HEK293 (cell line): Measurements from ENCODE around the gene CPLX1.

ENCODE experiments used
- SP7 ChIP-seq: fragments of 450-650 bp; formaldehyde crosslinking; IDR thresholded peaks from 2 replicates; pipeline ENCODE4 v1.5.1; 2016; ENCODE audit warnings: missing biosample characterization, missing genetic modification characterization
- ZNF114 ChIP-seq: fragments of 450-650 bp; formaldehyde crosslinking; IDR thresholded peaks from 2 replicates; pipeline ENCODE4 v1.5.0; 2017; ENCODE audit warnings: missing biosample characterization, missing genetic modification characterization
- ZNF335 ChIP-seq: fragments of 450-650 bp; formaldehyde crosslinking; conservative IDR thresholded peaks from 2 replicates; pipeline ENCODE4 v1.5.1; 2016; ENCODE audit warnings: missing biosample characterization, missing genetic modification characterization
- ZNF521 ChIP-seq: fragments of 450-650 bp; formaldehyde crosslinking; IDR thresholded peaks from 2 replicates; pipeline ENCODE4 v1.5.1; 2017; ENCODE audit warnings: missing biosample characterization, mild to moderate bottlenecking, missing genetic modification characterization
- ZNF777 ChIP-seq: fragments of 450-650 bp; formaldehyde crosslinking; IDR thresholded peaks from 2 replicates; pipeline ENCODE4 v1.5.1; 2017; ENCODE audit warnings: missing biosample characterization, missing genetic modification characterization, borderline replicate concordance
- ZNF785 ChIP-seq: fragments of 450-650 bp; formaldehyde crosslinking; IDR thresholded peaks from 2 replicates; pipeline ENCODE4 v1.5.1; 2016; ENCODE audit warnings: missing biosample characterization, missing genetic modification characterization
- ZNF792 ChIP-seq: fragments of 450-650 bp; formaldehyde crosslinking; IDR thresholded peaks from 2 replicates; pipeline ENCODE4 v1.5.1; 2016; ENCODE audit warnings: missing biosample characterization, missing genetic modification characterization
- TF ChIP-seq, protein P1 (sequence below): fragments of 450-650 bp; formaldehyde crosslinking; IDR thresholded peaks from 2 replicates; pipeline ENCODE4 v1.5.1; 2016; ENCODE audit warnings: missing biosample characterization, missing genetic modification characterization
- TF ChIP-seq, protein P2 (sequence below): IDR thresholded peaks from 2 replicates; pipeline ENCODE4 v1.6.1; 2011; ENCODE audit warnings: mild to moderate bottlenecking, low read depth, low read length, borderline replicate concordance
- TF ChIP-seq, protein P3 (sequence below): fragments of 450-650 bp; formaldehyde crosslinking; IDR thresholded peaks from 2 replicates; pipeline ENCODE4 v1.5.1; 2016; ENCODE audit warnings: missing biosample characterization, missing genetic modification characterization

DNA sequence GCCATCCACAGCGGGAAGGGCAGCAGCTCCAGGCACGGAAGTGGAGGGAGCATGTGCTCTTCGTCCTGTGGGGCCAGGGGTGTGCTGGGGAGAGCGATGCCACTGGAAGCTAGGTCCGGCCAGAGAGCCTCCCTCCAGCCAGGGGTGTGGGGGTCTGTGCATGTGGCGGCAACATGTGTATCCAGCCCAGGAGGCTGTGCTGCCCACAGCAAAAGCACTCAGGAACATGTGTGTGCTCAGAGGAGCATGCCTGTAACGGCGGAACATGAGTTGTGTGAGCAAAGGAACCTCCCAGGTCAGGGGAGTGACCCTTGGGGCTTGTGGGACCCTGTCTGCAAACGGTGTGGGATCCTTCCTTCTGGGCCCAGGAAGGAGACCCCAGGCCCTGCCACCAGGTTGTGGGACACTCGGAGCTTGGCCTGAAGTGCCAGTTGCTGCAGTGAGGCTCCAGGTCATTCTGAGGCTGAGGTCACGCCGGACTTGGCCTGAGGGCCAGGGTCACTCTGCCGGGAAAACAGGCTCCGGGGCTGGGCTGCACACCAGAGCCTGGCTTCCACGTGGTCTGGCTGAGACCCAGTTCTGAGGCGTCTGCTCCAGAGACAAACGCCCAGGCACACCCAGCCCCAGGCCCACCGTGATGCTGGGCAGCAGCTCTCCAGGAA is 37.2 kb downstream of the CPLX1 start:
- TF ChIP-seq ZNF114 (tag by site-specific recombination) (no peak), ZNF521 (no peak), SP7 (tag by site-specific recombination) (no peak), ZNF785 (tag by site-specific recombination) (no peak), ZNF777 (tag by site-specific recombination) (no peak), ZNF792 (tag by site-specific recombination) (no peak), ZNF335 (tag by site-specific recombination) (no peak)
- TF ChIP-seq, protein P1, sequence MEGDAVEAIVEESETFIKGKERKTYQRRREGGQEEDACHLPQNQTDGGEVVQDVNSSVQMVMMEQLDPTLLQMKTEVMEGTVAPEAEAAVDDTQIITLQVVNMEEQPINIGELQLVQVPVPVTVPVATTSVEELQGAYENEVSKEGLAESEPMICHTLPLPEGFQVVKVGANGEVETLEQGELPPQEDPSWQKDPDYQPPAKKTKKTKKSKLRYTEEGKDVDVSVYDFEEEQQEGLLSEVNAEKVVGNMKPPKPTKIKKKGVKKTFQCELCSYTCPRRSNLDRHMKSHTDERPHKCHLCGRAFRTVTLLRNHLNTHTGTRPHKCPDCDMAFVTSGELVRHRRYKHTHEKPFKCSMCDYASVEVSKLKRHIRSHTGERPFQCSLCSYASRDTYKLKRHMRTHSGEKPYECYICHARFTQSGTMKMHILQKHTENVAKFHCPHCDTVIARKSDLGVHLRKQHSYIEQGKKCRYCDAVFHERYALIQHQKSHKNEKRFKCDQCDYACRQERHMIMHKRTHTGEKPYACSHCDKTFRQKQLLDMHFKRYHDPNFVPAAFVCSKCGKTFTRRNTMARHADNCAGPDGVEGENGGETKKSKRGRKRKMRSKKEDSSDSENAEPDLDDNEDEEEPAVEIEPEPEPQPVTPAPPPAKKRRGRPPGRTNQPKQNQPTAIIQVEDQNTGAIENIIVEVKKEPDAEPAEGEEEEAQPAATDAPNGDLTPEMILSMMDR (tag by site-specific recombination), result no peak
- TF ChIP-seq, protein P2, sequence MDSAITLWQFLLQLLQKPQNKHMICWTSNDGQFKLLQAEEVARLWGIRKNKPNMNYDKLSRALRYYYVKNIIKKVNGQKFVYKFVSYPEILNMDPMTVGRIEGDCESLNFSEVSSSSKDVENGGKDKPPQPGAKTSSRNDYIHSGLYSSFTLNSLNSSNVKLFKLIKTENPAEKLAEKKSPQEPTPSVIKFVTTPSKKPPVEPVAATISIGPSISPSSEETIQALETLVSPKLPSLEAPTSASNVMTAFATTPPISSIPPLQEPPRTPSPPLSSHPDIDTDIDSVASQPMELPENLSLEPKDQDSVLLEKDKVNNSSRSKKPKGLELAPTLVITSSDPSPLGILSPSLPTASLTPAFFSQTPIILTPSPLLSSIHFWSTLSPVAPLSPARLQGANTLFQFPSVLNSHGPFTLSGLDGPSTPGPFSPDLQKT, result no peak
- TF ChIP-seq, protein P3, sequence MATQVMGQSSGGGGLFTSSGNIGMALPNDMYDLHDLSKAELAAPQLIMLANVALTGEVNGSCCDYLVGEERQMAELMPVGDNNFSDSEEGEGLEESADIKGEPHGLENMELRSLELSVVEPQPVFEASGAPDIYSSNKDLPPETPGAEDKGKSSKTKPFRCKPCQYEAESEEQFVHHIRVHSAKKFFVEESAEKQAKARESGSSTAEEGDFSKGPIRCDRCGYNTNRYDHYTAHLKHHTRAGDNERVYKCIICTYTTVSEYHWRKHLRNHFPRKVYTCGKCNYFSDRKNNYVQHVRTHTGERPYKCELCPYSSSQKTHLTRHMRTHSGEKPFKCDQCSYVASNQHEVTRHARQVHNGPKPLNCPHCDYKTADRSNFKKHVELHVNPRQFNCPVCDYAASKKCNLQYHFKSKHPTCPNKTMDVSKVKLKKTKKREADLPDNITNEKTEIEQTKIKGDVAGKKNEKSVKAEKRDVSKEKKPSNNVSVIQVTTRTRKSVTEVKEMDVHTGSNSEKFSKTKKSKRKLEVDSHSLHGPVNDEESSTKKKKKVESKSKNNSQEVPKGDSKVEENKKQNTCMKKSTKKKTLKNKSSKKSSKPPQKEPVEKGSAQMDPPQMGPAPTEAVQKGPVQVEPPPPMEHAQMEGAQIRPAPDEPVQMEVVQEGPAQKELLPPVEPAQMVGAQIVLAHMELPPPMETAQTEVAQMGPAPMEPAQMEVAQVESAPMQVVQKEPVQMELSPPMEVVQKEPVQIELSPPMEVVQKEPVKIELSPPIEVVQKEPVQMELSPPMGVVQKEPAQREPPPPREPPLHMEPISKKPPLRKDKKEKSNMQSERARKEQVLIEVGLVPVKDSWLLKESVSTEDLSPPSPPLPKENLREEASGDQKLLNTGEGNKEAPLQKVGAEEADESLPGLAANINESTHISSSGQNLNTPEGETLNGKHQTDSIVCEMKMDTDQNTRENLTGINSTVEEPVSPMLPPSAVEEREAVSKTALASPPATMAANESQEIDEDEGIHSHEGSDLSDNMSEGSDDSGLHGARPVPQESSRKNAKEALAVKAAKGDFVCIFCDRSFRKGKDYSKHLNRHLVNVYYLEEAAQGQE, result no peak
